MM.1S (cell line): Measurements from ENCODE around the gene MAP3K3.

Source experiments
- DNase-seq: peaks from one replicate; pipeline ENCODE4 v3.0.0-alpha.2; 2015
- H2AFZ ChIP-seq: fragments of 300-600 bp; sonication (generic); 2 replicates; pipeline ENCODE4 v1.6.0; 2016; ENCODE audit warnings: antibody characterized with exemption, low read length
- H3F3A ChIP-seq: fragments of 300-600 bp; sonication (generic); 2 replicates; pipeline ENCODE4 v1.6.1; 2016; ENCODE audit warnings: mild to moderate bottlenecking, antibody characterized with exemption, low read length, moderate library complexity, mixed read lengths; ENCODE audit not compliant: insufficient read depth
- H3K27ac ChIP-seq: fragments of 300-600 bp; sonication (generic); 2 replicates; pipeline ENCODE4 v1.5.1; 2016; ENCODE audit warnings: mild to moderate bottlenecking, low read length
- H3K27me3 ChIP-seq: fragments of 300-600 bp; sonication (generic); replicated peaks from 2 replicates; pipeline ENCODE4 v1.6.0; 2016; ENCODE audit warnings: low read length; ENCODE audit not compliant: insufficient read depth
- H3K36me3 ChIP-seq: fragments of 300-600 bp; sonication (generic); replicated peaks from 2 replicates; pipeline ENCODE4 v1.6.1; 2016; ENCODE audit warnings: mild to moderate bottlenecking, low read length, mixed read lengths; ENCODE audit not compliant: insufficient read depth
- H3K4me1 ChIP-seq: fragments of 300-600 bp; sonication (generic); 2 replicates; pipeline ENCODE4 v1.6.1; 2016; ENCODE audit warnings: low read length, mixed read lengths
- H3K4me2 ChIP-seq: fragments of 300-600 bp; sonication (generic); 2 replicates; pipeline ENCODE4 v1.6.0; 2016; ENCODE audit warnings: low read depth, low read length
- H3K4me3 ChIP-seq: fragments of 300-600 bp; sonication (generic); 2 replicates; pipeline ENCODE4 v1.5.1; 2016; ENCODE audit warnings: low read length, mixed read lengths
- H3K79me2 ChIP-seq: fragments of 300-600 bp; sonication (generic); 2 replicates; pipeline ENCODE4 v1.6.1; 2016; ENCODE audit warnings: mixed run types, low read length, mixed read lengths
- H3K9ac ChIP-seq: fragments of 300-600 bp; sonication (generic); 2 replicates; pipeline ENCODE4 v1.6.1; 2016; ENCODE audit warnings: low read length, mixed read lengths
- H3K9me2 ChIP-seq: fragments of 300-600 bp; sonication (generic); replicated peaks from 2 replicates; pipeline ENCODE4 v1.6.1; 2016; ENCODE audit warnings: mild to moderate bottlenecking, low read length, mixed read lengths; ENCODE audit not compliant: insufficient read depth
- H3K9me3 ChIP-seq: fragments of 300-600 bp; sonication (generic); replicated peaks from 2 replicates; pipeline ENCODE4 v1.6.1; 2016; ENCODE audit warnings: mild to moderate bottlenecking, low read length, mixed read lengths; ENCODE audit not compliant: insufficient read depth
- H4K20me1 ChIP-seq: fragments of 300-600 bp; sonication (generic); 2 replicates; pipeline ENCODE4 v1.6.1; 2016; ENCODE audit warnings: mild to moderate bottlenecking, low read length, moderate library complexity, mixed read lengths; ENCODE audit not compliant: insufficient read depth
- CTCF ChIP-seq: fragments of 300-600 bp; sonication (generic); IDR thresholded peaks from 2 replicates; pipeline ENCODE4 v1.5.1; 2016; ENCODE audit warnings: antibody characterized with exemption, low read length, mixed read lengths
- EZH2 ChIP-seq: fragments of 300-600 bp; sonication (generic); optimal IDR thresholded peaks from 2 replicates; pipeline ENCODE3; 2017; ENCODE audit warnings: low read depth, mild to moderate bottlenecking, antibody characterized with exemption, low read length, mixed read lengths
- EZH2phosphoT487 ChIP-seq: fragments of 300-600 bp; sonication (generic); IDR thresholded peaks from 2 replicates; pipeline ENCODE4 v1.6.1; 2018; ENCODE audit warnings: antibody characterized with exemption, low read length

The MAP3K3 gene

GRCh38 chr17:63588797-63589196 is 33.4 kb upstream of the MAP3K3 start:
- Histone ChIP-seq H3F3A (no peaks in the 10 kb centered on the region), H3K4me1 (0 out of 2 replicates have a peak, but pooled peaks cover 3% of the 10 kb centered on the region), H3K9me2 (no peaks in the 10 kb centered on the region), H3K4me3 (no peak overlapping the region), H3K79me2 (peaks cover 2% of the 10 kb centered on the region; the same call in 1 of the 2 replicates), H3K9me3 (no peaks in the 10 kb centered on the region), H3K27me3 (no peaks in the 10 kb centered on the region), H3K4me2 (no peak overlapping the region), H3K27ac (no peak overlapping the region), H2AFZ (no peak overlapping the region), H3K9ac (no peak overlapping the region), H4K20me1 (no peaks in the 10 kb centered on the region), H3K36me3 (peaks cover 3% of the 10 kb centered on the region; the same call in 1 of the 2 replicates)
- DNase-seq: no peak
- no peak for TF ChIP-seq EZH2phosphoT487
- no peak for TF ChIP-seq EZH2
- TF ChIP-seq CTCF: no peak

GRCh38 chr17:63589646-63590045 is 32.6 kb upstream of the MAP3K3 start:
- no peak for TF ChIP-seq EZH2phosphoT487
- no peak for TF ChIP-seq EZH2
- no peak for TF ChIP-seq CTCF

GRCh38 chr17:63592797-63593196 is 29.4 kb upstream of the MAP3K3 start:
- no peaks in the 10 kb centered on the region for H3K27me3 ChIP-seq
- no peaks in the 10 kb centered on the region for H3K9me3 ChIP-seq
- H3K36me3 ChIP-seq: peaks cover 3% of the 10 kb centered on the region; the same call in 1 of the 2 replicates
- H3K4me2 ChIP-seq: no peak overlapping the region
- H3K4me3 ChIP-seq: no peak overlapping the region
- no peaks in the 10 kb centered on the region for H3K9me2 ChIP-seq
- H3K9ac ChIP-seq: no peak overlapping the region
- no peak for DNase-seq
- no peaks in the 10 kb centered on the region for H4K20me1 ChIP-seq
- H3K27ac ChIP-seq: no peak overlapping the region
- TF ChIP-seq EZH2phosphoT487: no peak
- no peak for TF ChIP-seq CTCF
- TF ChIP-seq EZH2: no peak
- no peaks in the 10 kb centered on the region for H3F3A ChIP-seq
- H2AFZ ChIP-seq: no peak overlapping the region
- peaks cover 2% of the 10 kb centered on the region; the same call in 1 of the 2 replicates for H3K79me2 ChIP-seq
- H3K4me1 ChIP-seq: no peaks in the 10 kb centered on the region

More at GRCh38 chr17:63589646-63590045, 32.6 kb upstream of the MAP3K3 start:
- no peak for DNase-seq
- Histone ChIP-seq H3K36me3 (peaks cover 3% of the 10 kb centered on the region; the same call in 1 of the 2 replicates), H3K79me2 (peaks cover 2% of the 10 kb centered on the region; the same call in 1 of the 2 replicates), H3F3A (no peaks in the 10 kb centered on the region), H3K27me3 (no peaks in the 10 kb centered on the region), H3K4me1 (0 out of 2 replicates have a peak, but pooled peaks cover 3% of the 10 kb centered on the region), H3K4me3 (no peak overlapping the region), H2AFZ (no peak overlapping the region), H3K9me3 (no peaks in the 10 kb centered on the region), H3K27ac (no peak overlapping the region), H3K9ac (no peak overlapping the region), H4K20me1 (no peaks in the 10 kb centered on the region), H3K9me2 (no peaks in the 10 kb centered on the region), H3K4me2 (no peak overlapping the region)
